Stimulated activated CD4-positive, alpha-beta T cell treated with anti-CD3 and anti-CD28 coated beads, Interleukin-12 subunit alpha, Interleukin-12 subunit beta, amount 100 ng/mL, for 4 hours (primary cell): ENCODE data around the gene OLFM1.
"Not testable (repeated sequence)": the region's sequence is repeated elsewhere in the genome, so short reads cannot be mapped to it uniquely, and the experiment has no call there.

ENCODE experiments used
- DNase-seq: peaks from one replicate; pipeline ENCODE4 v3.0.0-alpha.2; 2020

The OLFM1 gene

DNA sequence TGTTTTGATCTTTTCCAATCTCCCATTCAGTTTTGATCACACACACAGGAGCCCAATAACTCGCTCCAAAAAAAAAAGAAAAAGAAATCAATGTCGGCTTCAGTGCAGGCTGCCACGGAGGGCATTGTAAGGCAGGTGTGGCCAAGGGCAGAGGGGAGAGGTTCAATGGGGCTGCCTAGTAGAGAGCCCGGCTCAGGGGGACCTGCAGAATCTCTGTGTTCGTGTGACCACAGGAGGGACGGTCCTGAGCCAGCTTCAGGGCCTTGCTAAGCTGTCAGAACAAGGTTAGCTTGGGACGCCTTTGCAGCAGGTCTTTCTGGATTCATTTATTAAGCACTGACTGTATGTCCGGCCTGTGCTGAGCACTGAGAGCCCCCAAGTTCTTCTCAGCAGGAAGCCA lies 22.2 kb downstream of the OLFM1 start:
- DNase-seq, result no peak

DNA sequence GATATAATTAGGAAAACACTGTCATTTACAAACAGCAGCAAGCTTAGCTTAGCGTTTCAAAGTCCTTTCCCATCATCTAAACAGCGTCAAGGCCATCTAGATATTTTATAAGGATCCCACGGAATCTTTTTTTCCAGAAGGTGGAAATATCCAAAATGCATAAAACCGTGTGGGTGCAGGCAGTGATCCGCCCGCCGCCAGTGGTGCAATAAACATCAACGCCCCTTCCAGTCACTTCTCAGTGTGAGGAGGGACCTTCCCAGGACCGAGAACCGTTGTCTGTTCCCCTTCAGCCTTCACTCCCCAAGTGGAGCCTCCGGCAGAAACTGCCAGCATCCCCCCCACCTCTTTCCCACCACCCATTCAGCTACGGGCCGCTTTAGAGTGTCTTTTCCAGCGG lies 22.9 kb downstream of the OLFM1 start:
- no peak for DNase-seq

DNA sequence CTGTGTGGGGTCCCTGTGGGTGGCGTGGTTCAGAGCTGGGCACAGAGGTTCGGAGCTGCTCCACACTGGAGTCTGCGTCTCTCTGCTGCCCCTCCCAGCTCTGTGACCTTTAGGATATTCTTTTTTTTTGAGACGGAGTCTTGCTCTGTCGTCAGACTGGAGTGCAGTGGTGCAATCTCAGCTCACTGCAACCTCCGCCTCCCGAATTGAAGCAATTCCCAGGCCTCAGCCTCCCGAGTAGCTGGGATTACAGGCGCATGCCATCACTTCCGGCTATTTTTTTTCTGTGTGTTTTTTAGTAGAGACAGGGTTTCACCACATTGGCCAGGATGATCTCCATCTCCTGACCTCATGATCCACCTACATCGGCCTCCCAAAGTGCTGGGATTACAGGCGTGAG lies 24.1 kb downstream of the OLFM1 start:
- DNase-seq, result not testable (repeated sequence)

DNA sequence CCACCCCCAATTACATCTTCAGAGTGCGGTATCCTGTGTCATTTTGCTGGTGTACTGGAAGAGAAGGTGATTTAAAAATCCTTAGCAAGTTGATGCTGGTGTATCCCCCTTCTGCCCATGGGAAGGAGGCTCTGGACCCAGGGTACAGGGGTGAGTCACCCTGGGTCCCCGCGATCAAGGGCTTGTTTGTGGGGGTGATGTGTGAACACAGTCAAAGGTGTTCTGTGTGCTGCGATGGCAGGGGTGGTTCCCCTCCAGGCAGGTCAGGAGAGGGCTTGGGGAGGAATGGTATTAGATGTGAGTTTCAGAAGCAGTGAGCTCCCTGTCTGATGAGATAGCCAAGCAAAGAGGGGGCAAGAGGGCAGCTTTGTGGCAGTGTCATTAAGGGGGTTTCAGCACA lies 28.9 kb downstream of the OLFM1 start:
- no peak for DNase-seq

DNA sequence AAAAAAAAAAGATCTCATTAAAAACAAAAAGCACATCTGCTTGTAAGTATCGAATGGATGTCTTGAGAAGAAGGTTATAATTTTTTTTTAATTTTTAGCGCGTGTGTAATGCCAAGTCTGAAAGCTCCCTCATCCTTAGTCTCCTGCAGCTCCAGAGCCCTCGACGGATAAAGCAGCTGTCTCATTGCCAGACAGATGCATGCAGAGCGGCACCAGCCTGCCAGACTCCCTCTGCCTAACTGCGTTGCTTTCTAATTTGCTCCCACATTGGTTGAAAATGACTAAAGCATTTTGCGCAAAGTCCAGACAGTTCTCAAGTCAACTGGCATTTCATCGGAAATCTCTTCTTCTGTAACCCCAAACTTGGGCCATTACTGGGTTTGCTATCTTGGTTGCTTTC lies 29.4 kb downstream of the OLFM1 start:
- no peak for DNase-seq

DNA sequence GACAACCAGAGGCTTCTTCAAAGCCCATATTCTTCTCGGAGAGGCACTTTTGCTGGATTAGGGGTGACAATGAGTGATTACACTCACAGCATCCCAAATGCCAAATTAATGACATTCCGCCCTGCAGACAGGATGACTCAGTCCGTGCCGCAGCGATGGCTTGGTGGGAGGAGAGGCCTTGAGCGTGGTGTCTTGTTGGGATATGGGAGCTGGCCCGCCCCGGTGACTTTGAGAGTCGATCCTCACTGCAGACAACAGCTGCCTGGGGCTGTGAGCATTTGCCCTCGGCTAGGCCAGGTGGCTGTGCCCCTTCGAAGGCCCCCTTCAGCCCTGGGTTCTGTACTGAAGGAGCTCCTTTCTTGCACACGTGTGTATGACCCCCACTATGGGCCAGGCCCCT lies 29.8 kb downstream of the OLFM1 start:
- DNase-seq, result no peak

DNA sequence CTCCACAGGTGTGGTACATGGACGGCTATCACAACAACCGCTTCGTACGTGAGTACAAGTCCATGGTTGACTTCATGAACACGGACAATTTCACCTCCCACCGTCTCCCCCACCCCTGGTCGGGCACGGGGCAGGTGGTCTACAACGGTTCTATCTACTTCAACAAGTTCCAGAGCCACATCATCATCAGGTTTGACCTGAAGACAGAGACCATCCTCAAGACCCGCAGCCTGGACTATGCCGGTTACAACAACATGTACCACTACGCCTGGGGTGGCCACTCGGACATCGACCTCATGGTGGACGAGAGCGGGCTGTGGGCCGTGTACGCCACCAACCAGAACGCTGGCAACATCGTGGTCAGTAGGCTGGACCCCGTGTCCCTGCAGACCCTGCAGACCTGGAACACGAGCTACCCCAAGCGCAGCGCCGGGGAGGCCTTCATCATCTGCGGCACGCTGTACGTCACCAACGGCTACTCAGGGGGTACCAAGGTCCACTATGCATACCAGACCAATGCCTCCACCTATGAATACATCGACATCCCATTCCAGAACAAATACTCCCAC lies 32.1 kb downstream of the OLFM1 start:
- no peak for DNase-seq

DNA sequence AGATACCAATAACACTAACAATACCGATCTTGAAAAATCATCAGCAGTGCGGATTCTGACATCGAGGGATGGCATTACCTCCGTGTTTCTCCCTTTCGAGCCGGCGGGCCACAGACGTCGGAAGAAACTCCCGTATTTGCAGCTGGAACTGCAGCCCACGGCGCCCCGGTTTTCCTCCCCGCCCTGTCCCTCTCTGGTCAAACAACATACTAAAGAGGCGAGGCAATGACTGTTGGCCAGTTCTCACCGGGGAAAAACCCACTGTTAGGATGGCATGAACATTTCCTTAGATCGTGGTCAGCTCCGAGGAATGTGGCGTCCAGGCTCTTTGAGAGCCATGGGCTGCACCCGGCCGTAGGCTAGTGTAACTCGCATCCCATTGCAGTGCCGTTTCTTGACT lies 32.8 kb downstream of the OLFM1 start:
- DNase-seq, result no peak

DNA sequence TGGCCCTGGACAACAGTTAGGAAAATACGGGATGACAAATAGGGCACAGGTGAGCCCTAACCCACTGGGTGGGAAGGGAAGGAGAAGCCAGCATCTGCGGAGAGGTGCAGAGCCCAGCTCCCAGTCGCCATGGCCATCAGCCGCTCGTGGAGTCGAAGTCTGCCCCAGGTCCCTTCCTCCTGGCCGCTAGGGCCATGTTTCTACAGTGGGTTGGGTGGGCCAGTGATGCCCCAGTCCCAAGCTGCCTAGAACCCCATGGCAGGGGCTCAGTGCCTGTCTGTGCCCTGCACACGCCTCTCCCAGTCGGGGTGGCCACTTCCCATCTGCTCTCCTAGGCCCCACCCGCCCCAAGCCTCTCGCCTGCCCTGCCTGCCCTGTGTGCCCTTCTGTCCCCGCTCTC lies 34.8 kb downstream of the OLFM1 start:
- DNase-seq, result no peak

DNA sequence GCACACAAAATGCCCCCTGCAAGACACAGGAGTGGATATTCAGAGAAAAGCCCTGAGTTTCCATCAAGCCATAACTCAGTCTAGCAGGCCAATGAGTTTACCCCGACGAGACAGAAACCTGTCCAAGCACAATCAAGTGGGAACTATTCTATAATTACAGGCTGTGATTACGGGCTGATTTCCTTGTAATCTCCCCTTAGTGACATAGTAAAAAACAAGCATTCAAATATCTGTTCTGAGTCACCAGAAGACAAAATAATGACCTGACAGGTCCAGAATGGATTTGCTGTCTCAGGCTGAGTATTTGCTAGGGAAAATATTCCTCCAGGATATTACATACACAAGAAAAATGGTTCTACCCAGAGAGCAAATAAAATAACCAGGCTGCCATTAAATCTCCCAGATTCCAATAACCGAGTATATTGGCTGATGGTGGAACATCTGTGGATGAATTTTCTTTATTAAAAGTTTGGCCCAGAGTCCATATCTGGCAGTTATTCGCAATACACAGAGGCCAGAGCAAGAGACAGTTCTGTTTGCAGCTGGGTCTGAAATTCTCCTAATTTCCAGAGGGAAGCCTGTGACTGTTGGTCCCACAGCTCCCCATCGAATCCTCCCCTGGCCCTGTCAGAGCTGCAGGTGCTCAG lies 35.8 kb downstream of the OLFM1 start:
- no peak for DNase-seq

DNA sequence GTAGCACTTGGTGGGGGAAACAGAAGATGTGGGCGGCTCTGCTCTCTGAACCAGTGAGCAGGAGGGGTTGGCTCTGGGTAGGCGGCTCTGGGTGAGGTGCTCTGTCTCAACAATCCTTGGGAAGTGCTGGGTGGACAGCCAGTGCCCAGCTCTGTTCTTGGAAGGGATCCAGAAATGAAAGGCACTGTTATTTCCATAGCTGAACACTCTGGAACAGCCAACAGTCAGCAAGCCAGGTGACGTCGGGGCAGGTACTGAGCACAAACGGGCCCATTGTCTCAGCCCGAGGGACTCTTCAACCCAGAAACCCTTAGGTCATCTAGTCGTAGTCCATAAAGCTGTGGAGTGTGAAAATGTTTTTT lies 36.3 kb downstream of the OLFM1 start:
- no peak for DNase-seq

DNA sequence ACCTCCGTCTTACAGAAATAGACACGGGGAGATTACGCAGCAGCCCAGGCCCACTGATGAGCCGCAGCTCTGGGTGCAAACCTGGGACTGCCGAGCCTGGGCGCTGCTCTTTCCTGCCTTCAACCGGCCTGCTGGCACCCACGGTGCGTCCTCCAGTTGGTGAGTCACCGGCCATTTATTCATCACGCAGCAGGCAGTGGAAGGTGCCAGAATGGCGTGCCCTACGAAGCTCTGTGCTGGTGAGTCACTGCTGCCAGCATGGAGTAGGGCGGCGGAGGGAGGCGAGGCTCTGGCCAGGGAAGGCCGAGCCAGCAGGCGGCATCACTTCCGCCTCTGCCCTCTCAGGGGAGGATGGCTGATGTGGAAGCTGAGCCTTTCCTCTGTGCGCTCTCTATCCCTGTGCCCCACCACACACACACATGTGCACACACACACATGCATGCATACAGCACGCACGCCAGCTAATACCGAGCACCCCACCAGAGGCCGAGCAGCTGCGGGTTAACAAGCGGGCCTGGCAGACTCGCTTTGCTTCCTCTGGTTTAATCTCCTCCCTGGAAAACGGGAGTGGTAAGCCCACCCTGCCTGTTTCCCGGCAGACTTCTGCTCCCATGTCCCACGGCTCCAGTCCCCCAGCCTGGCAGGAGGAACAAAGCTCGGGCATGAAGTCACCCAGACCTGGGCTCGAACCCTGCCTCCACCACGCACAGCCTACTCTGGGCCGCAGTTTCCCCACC lies 39.2 kb downstream of the OLFM1 start:
- DNase-seq, result no peak

DNA sequence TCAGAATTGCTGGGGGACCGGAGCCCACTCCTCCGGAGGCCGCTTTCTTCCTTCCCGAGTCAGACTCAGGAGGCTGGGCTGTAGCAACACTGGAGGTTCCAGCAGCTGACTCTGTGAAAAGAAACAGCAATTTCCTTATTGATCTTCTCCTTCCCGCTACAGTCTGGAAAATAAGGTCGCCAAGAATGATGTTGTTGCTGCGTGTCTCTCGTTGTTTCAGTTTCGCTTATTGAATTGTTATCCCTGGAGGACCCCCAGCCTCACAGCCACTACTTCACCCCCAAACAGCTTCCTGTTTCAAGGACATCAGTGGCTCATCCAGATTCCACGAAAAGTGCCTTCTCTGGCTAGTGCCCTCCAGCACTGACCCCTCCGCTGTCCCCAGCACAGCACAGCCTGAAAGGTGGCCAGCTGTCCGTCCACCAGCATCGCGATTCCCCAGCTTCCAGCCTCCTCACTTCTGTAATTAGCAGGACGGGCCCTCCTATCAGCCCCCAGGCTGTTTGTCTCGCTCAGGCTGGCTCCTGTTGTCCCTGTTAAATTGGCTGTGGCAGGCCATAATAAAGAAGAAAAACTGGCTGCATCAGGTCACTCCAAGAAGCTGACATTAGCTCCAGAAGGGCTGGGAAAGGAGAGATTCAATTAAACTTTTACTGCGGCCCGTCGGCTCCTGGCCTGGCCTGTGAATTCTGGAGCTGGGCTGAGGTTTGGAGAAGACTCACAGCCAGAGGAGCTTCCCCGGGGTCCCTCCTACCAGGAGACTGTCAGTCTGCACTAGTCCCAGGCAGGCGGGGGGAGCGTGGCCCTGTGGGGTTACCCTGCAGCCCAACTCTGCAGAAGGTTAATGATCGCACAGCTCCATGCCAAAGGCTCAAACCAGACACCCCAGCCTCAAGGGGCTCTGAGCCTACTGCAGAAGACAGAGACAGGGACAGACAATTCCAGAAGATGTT lies 40.5 kb downstream of the OLFM1 start:
- no peak for DNase-seq

DNA sequence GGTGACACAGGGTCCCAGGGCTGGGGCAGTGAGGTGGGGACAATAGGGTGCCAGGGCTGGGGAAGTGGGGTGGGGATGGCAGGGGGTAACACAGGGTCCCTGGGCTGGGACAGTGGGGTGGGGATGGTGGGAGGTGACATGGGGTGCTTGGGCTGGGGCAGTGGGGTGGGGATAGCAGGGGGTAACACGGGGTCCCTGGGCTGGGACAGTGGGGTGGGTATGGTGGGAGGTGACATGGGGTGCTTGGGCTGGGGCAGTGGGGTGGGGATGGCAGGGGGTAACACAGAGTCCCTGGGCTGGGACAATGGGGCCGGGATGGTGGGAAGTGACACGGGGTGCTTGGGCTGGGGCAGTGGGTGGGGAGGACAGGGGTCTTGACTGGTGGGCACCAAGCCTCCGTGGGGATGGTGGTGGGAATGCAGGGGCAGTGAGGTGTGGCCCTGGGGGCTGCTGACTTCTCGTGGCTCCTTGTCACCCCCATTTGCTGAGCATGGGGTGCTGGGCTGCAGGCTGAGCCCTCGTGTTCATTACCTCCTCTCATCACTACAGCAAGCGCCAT lies 41.7 kb downstream of the OLFM1 start:
- no peak for DNase-seq

DNA sequence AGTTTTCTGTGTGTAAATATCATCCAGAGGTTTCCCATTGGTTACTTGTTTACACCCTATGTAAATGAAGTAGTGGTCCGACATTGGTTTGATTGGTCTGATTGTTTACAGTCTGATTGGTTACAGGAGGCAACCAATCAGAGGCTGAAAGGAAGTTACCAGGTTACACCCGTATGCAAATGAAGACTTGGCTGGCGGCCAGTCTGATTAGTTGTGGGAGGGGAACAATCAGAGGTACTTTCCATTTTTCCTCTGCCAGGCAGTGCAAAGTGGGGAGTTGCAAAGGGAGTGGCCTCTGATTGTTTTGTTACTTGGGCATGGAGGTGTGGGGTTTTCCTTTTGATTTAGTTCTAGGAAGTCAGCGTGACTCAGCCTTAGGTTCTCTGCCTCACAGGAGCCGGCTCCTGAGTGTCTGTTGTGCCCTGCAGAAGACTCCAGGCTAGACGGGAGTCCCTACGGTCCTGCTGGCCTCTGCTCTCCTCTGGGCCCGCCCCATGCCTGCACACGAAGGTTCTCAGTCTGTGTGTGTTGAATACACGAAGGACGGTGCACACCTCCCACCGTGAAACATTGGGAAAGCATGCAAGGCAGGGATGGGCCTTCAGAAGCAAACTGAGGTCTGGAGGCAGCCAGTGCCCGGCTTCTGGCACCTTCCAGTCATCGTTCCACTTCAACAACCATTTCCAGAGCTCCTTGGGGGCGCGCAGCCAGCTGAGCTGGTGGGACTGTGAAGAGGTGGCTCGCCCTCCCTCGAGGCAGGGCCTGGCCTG lies 42.9 kb downstream of the OLFM1 start:
- DNase-seq, result peak; percentile 5

DNA sequence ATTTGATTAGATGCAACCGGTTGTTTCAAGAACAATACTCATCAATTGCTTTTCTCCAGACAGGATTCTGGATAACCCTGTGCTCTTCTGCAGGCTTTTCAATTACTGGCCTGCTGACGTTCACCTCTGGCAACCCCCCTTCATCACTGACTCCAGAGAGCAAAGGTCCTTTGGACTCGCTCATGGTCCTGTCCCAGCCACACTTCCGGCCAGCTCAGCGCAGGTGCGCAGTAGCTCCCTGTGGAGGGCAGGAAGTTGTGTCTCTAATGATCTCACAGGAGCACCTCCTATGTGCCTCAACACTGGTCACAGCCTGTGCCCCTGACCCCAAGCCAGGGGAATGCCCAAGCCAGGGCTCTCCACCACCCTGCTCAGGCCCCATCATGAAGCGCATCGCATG lies 44.0 kb downstream of the OLFM1 start:
- DNase-seq, result no peak

DNA sequence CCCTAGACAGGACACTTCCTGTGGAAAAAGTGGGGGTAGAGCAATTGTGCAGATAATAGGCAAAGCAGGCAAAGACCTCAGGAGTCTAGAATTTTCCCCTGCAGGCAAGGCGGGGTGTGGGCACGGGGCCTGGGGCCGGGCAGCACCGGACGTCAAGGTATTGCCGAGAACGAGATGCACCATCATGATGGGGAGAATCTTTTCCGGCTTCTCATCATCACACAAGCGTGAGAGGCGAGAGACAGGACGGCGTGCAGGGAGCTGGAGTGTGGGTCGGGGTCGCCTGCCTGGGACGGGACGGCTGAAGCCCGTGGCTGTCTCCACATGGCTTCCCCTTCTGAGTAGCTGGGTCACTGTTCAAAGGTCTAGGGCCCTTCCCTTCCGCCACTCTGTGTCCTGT lies 44.5 kb downstream of the OLFM1 start:
- no peak for DNase-seq

DNA sequence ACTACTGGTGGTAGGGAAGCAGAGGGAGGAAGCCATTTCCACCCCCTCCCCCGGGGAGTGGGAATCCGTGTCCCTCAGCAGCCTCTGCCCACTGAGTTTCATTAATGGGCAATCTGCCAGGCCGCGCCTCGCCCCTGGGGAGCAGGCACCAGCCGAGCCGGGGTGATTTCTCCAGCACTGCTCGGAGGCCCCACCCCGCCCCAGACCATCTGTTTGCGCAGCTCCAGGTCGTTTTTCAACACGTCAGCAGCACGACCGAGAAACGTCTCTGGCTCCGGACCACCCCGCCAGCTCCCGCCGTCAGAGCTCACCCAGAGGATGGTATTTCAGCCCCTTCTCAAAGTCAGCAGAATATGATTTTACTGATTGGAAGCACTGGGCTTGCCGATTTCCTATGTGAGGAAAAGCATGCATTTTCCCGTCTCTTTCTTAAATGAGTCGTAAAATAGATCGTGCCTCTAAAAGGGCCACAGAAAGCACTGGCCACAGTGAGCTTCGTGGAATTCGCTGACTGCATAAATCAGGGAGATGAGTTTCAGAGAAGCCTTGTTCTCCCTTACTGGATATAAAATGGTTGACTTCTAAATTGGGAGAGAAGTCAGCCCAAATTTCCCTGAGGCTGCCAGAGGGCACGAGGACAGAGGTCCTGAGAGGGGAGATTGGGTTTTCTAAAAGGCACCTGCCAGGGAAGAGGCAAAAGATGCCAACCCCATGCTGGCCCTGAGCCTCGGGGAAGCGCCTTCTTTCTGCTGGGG lies 47.0 kb downstream of the OLFM1 start:
- DNase-seq, result no peak

DNA sequence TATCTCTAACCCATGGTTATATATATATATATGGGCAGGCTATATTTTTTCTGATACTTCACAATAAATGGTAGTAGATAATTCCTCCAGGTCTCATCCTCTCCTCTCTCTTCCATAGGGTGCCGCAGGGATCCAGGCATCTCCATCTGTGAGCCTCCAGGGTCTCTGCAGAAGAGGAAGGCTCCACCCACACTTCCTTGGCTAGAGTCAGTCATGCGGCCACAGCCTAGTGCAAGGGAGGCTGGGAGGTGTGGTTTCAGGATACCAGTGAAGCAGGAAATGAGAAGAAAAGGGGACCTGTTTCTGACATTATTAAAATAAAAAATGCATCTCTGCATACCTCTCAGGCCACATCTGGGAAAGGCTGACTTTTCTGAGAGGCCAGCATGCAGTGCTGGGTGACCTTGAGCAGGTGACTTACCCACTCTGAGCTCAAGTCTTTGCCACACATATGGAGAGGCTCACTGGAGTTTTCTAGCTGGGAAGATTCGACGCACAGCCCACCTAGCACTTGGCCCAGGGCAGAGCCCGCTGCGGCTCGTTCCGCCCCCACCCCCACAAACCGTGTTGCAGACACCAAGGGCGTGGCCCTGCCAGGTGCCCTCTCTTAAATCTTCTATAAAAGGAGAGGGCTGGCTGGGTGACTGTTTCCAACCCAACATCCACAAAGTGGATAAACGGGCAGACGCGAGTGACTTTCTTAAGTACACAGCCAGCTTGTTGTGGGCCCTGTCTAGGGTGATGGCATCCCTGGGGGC lies 47.9 kb downstream of the OLFM1 start:
- no peak for DNase-seq

DNA sequence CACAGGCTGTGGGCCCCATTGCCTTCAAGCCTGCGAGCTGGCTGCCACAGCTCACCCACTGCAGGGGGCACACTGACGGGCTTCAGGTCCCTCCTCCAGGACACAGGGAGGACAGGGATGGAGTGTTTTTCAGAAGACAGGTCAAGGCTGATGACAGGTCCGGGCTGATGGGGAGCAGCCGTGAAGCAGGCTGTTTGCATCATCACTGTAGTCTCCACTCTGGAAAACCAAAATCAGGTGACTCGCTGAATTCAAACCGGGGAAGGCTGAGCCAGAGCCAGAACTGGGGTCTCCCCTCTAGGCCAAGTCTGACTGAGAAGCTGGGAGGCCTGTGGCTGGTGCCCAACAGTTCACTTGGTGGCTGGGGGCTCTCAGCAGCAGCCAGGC lies 48.5 kb downstream of the OLFM1 start:
- DNase-seq, result no peak

DNA sequence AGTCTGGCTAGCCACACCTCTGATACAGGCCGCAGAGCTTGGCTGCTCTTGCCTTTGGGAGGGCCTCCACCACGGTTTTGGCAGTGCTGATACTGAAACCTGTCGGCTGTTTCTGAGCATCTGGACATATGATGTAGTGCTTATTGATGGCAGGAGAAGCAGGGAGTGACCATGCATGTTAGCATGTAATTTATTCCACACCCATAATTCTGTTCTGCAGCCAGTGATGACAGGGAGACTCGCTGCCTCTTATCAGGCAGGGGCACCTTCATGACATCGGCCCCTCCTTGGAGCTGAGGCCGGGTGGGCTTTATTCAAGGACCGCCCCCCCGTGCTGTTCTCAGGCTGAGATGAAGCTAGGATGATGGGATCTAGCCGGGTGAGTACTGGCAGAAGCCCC lies 49.0 kb downstream of the OLFM1 start:
- DNase-seq, result no peak
